Activated CD8-positive, alpha-beta T cell treated with anti-CD3 and anti-CD28 coated beads, Interleukin-2, amount 10 ng/mL, durations not matched to agents 7 days and 5 days (primary cell): ENCODE data around the gene EDRF1. TPM values are rescaled to one million over a fixed set of nuclear protein-coding genes. Genes with fewer than 3 reads are reported as not detected.

ENCODE experiments used
- ATAC-seq: fragments of 150-1000 bp; cut with Tn5 transposase; one replicate; pipeline ENCODE4 v1.10.0; 2021; ENCODE audit warnings: moderate library complexity
- CTCF ChIA-PET: fragments of 350-600 bp; sonication (Branson Sonifier 250); formaldehyde crosslinking; loops from one replicate; lab custom pipeline; 2021; ENCODE audit warnings: antibody characterized with exemption; lab: Charles Lee
- POLR2A ChIA-PET: fragments of 350-600 bp; sonication (Branson Sonifier 250); formaldehyde crosslinking; loops from one replicate; lab custom pipeline; 2021; ENCODE audit warnings: antibody characterized with exemption; lab: Charles Lee
- DNase-seq: peaks from one replicate; pipeline ENCODE4 v3.0.0-alpha.2; 2020
- H3K27ac Mint-ChIP-seq: one replicate; pipeline ENCODE4 v1.8.0; 2021; ENCODE audit warnings: mild to moderate bottlenecking, mixed read lengths
- H3K27me3 Mint-ChIP-seq: one replicate; pipeline ENCODE4 v1.8.0; 2021; ENCODE audit warnings: low read depth, mixed read lengths
- H3K36me3 Mint-ChIP-seq: one replicate; pipeline ENCODE4 v1.8.0; 2021; ENCODE audit warnings: low read depth, mixed read lengths
- H3K4me1 Mint-ChIP-seq: one replicate; pipeline ENCODE4 v1.8.0; 2021; ENCODE audit warnings: low read depth, mixed read lengths
- H3K4me3 Mint-ChIP-seq: one replicate; pipeline ENCODE4 v1.8.0; 2021; ENCODE audit warnings: mild to moderate bottlenecking, mixed read lengths
- H3K9me3 Mint-ChIP-seq: one replicate; pipeline ENCODE4 v1.8.0; 2022; ENCODE audit warnings: mixed read lengths; ENCODE audit not compliant: insufficient read depth
- total RNA-seq, 2 experiments: library from RNA; stranded (reverse); gene quantifications; one replicate each; pipeline ENCODE4 v1.2.3, GENCODE V29; 2021

Gene EDRF1
- total RNA-seq, 2 experiments from 2014 or later = 33.7 to 34.1 TPM

DNA sequence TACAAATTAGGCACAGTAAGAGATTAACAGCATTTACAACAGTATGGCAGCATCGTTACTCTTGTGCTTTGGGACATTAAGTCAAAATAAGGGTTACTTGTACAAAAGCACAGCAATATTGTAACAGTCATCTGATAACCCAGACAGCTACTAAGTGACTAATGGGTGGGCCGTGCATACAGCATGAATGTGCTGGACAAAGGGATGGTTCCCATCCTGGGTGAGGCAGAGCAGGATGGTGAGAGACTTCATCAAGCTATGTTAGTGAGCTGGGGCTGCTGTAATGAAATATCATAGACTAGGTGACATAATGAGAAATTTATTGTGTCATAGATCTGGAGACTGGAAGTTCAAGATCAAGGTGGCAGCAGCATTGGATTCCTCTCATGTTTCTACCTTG is 25.4 kb downstream of the EDRF1 start:
- no peaks in the 10 kb centered on the region for H3K9me3 Mint-ChIP-seq
- H3K36me3 Mint-ChIP-seq = peaks cover 76% of the 10 kb centered on the region
- no peaks in the 10 kb centered on the region for H3K27me3 Mint-ChIP-seq
- ATAC-seq (no peak), DNase-seq (no peak)
- no peak overlapping the region for H3K4me3 Mint-ChIP-seq
- no peak overlapping the region for H3K27ac Mint-ChIP-seq
- H3K4me1 Mint-ChIP-seq = peaks cover 7% of the 10 kb centered on the region
- POLR2A ChIA-PET = no interaction called here
- CTCF ChIA-PET = no interaction called here

DNA sequence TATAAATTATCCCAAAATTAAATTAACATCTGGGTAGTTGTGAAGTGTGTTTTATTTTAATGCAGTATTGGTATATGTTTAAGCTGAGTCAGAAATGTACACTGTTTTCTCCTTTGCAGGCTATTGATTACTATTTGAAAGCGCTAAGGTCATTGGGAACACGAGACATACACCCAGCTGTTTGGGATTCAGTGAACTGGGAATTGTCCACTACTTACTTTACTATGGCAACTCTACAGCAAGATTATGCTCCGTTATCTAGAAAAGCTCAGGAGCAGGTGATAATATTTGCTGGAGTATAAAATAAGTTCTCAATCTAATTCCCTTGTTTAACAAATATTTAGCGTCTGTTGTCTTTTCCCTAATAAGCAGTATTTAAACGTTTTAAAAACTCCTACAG is 27.9 kb downstream of the EDRF1 start:
- H3K4me3 Mint-ChIP-seq = no peak overlapping the region
- no peak overlapping the region for H3K27ac Mint-ChIP-seq
- no peaks in the 10 kb centered on the region for H3K9me3 Mint-ChIP-seq
- peaks cover 71% of the 10 kb centered on the region for H3K36me3 Mint-ChIP-seq
- CTCF ChIA-PET = no interaction called here
- H3K4me1 Mint-ChIP-seq = peaks cover 7% of the 10 kb centered on the region
- POLR2A ChIA-PET = interaction anchor here (0.9 kb wide), 1 partner anchor 28 kb away, joined by 3 read pairs; the partner anchor contains the start of gene EDRF1
- no peaks in the 10 kb centered on the region for H3K27me3 Mint-ChIP-seq
- ATAC-seq (no peak), DNase-seq (no peak)

DNA sequence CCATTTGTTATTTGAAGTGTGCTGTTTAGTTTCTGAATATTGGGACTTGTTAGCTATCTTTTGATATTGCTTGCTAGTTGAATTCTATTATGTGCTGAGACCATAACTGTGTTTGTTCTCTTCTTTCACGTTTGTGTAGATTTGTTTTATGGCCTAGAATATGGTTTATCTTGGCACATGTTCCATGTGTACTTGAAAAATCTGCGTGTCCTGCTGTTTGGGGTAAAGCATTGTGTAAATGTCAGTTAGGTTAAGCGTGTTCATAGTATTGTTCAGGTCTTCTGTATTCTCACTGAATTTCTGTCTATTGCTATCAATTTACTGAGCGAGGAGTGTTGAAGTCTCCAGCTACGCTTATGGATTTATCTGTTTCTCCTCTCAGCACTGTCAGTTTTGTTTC is 36.7 kb downstream of the EDRF1 start:
- Mint-ChIP-seq H3K4me3 (no peak overlapping the region), H3K9me3 (no peaks in the 10 kb centered on the region), H3K36me3 (peaks cover 60% of the 10 kb centered on the region), H3K27me3 (no peaks in the 10 kb centered on the region), H3K27ac (no peak overlapping the region), H3K4me1 (no peaks in the 10 kb centered on the region)
- DNase-seq (no peak), ATAC-seq (no peak)
- CTCF ChIA-PET = no interaction called here
- POLR2A ChIA-PET = interaction anchor here (0.6 kb wide), 1 partner anchor 1324 kb away, joined by 3 read pairs; no protein-coding TSS in a partner anchor

DNA sequence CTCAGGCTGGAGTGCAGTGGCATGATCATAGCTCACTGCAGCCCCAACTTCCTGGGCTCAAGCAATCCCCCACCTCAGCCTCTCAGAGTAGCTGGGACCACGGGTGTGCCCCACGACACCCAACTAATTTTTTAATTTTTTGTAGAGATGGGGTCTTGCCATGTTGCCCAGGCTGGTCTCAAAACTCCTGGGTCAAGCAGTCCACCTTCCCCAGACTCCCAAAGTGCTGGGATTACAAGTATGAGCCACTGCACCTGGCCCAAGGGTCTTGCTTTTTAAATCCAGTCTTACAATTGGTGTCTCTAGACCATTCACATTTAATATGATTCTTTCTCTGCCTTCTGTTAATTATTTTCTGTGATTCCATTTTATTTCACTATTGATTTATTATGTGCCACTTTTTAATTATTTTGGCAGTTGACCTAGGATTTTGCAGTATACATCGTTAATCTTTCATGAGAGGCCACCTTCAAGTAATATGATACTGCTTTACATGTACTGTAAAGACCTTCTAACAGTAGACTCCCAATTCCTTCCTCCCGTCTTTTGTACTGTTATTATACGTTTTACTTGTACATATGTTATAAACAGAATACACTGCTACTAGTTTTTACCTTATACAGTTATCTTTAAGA is 37.5 kb downstream of the EDRF1 start:
- no peaks in the 10 kb centered on the region for H3K27me3 Mint-ChIP-seq
- H3K36me3 Mint-ChIP-seq = peaks cover 64% of the 10 kb centered on the region
- DNase-seq (no peak), ATAC-seq (no peak)
- H3K27ac Mint-ChIP-seq = no peak overlapping the region
- no peaks in the 10 kb centered on the region for H3K9me3 Mint-ChIP-seq
- H3K4me3 Mint-ChIP-seq = no peak overlapping the region
- ChIA-PET POLR2A (no interaction called here), CTCF (no interaction called here)
- H3K4me1 Mint-ChIP-seq = no peaks in the 10 kb centered on the region

DNA sequence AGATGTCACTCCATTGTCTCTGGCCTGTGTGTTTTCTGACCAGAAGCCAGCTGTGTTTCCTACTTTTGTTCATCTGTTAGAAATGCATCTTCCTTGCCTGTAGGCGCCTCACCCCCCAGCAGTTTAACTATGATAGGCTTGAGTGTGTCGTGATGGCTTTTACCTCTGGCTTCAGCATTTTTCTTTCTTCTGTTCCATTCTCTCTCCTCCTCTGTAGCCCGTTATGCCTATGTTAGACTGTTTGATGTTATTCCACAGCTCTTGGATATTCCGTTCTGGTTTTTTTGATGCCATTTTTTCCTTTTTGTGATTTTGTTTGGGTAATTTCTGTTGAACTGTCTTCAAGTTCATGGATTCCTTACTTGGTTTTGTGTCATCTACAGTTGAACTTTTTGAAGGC is 38.2 kb downstream of the EDRF1 start:
- DNase-seq (no peak), ATAC-seq (no peak)
- Mint-ChIP-seq H3K36me3 (peaks cover 66% of the 10 kb centered on the region), H3K27me3 (no peaks in the 10 kb centered on the region), H3K27ac (no peak overlapping the region), H3K9me3 (no peaks in the 10 kb centered on the region), H3K4me3 (no peak overlapping the region), H3K4me1 (no peaks in the 10 kb centered on the region)
- ChIA-PET POLR2A (no interaction called here), CTCF (interaction anchor here (0.9 kb wide), 1 partner anchor 34 kb away, joined by 3 read pairs; no protein-coding TSS in a partner anchor)

DNA sequence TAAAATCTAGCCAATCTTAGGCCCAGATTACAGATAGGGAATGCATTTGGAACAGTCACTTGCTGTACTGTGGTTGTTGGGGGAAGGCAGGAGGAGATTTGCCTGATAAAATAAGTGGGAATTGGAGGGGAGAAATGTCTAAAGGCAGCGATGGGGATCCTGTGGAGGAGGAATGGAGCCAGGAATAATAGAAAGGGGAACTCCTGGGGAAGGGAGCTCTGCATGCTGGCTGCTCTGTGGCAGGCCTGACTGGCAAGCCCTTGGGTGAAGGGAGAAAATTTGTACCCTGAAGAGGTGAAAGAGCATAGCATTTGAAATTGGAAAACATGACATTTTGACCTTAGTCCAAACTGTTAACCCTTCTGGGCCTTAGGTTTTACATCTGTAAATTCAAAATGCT is 42.5 kb downstream of the EDRF1 start:
- ATAC-seq (no peak), DNase-seq (no peak)
- ChIA-PET POLR2A (no interaction called here), CTCF (no interaction called here)
- no peaks in the 10 kb centered on the region for H3K9me3 Mint-ChIP-seq
- no peak overlapping the region for H3K4me3 Mint-ChIP-seq
- no peak overlapping the region for H3K27ac Mint-ChIP-seq
- H3K4me1 Mint-ChIP-seq = no peaks in the 10 kb centered on the region
- H3K27me3 Mint-ChIP-seq = no peaks in the 10 kb centered on the region
- H3K36me3 Mint-ChIP-seq = peaks cover 68% of the 10 kb centered on the region

DNA sequence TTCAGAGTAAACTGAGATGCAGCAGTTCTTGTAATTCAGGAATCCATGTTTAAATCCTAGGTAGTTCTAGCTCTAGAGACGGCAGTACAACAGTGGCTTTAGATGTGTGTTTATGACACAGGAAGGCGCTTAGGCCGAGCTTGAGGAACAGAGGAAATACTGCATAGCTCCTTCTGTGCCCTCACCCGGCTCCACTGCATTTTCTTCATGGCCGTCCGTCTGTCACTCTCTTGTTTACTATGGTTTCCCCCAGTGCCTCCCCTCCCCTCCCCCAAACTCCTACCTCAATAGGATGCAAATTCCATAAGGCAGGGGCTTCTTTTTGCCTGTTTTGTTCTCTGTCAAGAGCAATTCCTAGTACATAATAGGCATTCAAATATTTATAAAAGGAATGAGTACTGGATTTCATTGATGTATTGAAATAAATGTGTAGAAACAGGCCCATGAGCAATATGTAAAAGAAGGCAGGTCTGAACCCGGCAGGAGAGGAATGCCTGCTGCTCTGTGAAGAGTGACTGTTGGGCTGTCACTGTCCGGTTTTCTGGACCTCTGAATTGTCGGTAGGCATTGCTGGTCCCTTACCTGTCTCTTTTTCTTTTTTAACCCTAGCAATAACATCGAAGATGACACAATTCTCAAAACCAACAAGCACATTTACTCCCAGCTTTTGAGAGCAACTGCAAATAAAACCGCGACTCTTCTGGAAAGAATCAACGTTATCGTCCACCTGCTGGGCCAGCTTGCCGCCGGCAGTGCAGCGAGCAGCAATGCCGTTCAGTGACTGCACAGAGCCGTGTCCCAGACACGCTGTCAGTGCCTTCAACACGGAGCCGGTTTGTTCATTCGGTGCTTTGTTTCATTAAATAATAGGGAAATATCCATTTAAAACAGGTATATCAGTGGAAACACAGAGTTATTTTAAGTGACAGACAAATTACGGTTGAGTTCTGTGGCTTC is 43.5 kb downstream of the EDRF1 start:
- ChIA-PET CTCF (no interaction called here), POLR2A (no interaction called here)
- Mint-ChIP-seq H3K4me3 (no peak overlapping the region), H3K9me3 (no peaks in the 10 kb centered on the region), H3K36me3 (peaks cover 58% of the 10 kb centered on the region), H3K4me1 (no peaks in the 10 kb centered on the region), H3K27me3 (no peaks in the 10 kb centered on the region), H3K27ac (no peak overlapping the region)
- ATAC-seq = no peak
- DNase-seq = no peak

DNA sequence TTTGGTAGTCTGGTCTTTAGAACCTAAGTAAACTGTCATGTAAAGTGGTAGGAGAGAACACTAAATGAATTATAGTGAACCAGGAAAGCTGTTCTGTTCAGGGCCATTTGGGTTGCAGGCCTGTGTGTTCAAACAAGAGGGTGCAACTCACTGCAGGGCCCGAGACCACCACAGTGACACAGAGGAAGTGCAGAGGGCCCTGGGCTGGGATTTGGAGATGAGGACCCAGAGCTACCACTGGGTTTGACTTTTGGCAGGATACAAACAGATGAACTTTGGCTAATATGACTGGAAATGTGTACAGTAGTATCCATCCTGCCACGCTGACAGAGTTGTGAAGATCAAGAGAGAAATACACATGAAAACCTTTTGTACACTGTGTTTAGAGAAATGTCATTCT is 46.3 kb downstream of the EDRF1 start:
- ChIA-PET POLR2A (interaction anchor here (0.6 kb wide), 1 partner anchor 936 kb away, joined by 4 read pairs; no protein-coding TSS in a partner anchor), CTCF (no interaction called here)
- no peak for DNase-seq
- Mint-ChIP-seq H3K4me1 (no peaks in the 10 kb centered on the region), H3K36me3 (peaks cover 42% of the 10 kb centered on the region), H3K9me3 (no peaks in the 10 kb centered on the region), H3K27ac (no peak overlapping the region), H3K27me3 (no peaks in the 10 kb centered on the region), H3K4me3 (no peak overlapping the region)
- no peak for ATAC-seq

DNA sequence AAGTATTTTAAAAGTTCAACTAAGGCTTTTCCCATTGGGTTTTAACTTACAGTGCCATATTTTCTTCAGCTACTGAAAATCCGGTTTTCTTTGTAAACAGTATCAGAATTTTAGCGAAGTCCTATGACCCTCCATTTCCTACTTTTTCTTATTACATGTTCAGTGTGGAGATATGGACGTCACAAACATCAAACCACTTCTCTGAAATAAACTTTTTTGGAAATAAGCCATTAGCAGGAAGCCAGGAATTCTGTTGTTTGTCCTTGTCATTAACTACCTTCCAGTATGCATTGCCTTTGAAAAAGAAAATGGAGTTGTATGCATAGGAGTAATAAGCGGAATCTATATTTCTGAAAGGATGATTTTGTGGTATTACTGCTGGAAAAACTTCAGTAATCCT is 47.0 kb downstream of the EDRF1 start:
- H3K4me3 Mint-ChIP-seq = no peak overlapping the region
- H3K9me3 Mint-ChIP-seq = no peaks in the 10 kb centered on the region
- H3K4me1 Mint-ChIP-seq = no peaks in the 10 kb centered on the region
- ChIA-PET CTCF (no interaction called here), POLR2A (no interaction called here)
- no peak for ATAC-seq
- no peak for DNase-seq
- H3K36me3 Mint-ChIP-seq = peaks cover 37% of the 10 kb centered on the region
- H3K27me3 Mint-ChIP-seq = no peaks in the 10 kb centered on the region
- H3K27ac Mint-ChIP-seq = no peak overlapping the region

DNA sequence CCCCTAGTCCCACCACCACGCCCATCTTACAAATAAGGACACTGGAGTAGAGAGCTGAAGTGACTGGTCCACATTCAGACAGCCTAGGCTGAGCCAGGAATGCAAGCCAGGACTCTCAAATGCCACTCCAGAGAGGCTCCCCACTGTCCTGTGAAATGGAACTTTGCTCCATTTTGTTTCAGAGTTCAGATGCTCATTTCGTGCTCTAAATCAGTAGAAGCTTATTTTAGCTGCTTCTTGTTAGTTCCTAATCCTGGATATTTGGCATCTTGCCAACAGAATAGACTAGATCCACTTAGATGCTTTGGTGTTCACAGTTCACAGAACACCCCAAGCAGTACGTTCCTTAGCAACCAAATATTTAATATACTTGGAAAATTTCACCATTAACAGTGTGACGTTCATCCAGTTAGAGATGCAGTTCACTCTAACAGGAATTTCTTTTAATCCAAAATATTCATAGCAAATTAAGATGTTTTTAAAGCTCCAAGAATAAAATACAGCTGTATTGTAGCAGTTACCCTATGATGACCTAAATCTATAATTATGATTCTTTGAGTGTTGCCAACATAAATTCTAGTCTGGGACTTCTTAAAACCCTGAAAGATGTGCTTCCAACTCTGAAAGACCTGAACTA is 48.8 kb downstream of the EDRF1 start:
- no peak for ATAC-seq
- POLR2A ChIA-PET = no interaction called here
- H3K9me3 Mint-ChIP-seq = no peaks in the 10 kb centered on the region
- no peak overlapping the region for H3K4me3 Mint-ChIP-seq
- no peaks in the 10 kb centered on the region for H3K27me3 Mint-ChIP-seq
- CTCF ChIA-PET = interaction anchor here (1.4 kb wide), 1 partner anchor 55 kb away, joined by 3 read pairs; the partner anchor contains the start of genes BCCIP and UROS
- peaks cover 27% of the 10 kb centered on the region for H3K36me3 Mint-ChIP-seq
- H3K27ac Mint-ChIP-seq = no peak overlapping the region
- no peak for DNase-seq
- H3K4me1 Mint-ChIP-seq = no peaks in the 10 kb centered on the region

DNA sequence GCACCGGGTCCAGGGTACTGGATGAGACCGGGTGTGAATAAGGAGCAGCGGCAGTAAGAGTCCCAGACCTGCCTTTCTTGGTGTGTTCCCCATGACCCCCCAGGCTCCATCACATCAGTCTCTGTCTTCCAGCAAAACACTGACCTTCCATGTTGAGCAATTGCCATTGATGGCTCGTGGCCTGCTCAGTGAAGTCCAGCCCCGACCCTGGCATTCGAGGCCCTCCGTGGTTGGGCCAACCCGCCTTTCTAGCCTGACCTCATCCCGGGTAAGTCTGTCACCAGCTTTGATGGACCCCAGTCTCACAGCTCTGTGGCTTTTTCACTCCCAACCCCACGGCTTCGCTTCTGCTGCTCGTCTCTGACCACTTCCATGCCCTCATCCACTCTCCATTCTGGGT is 49.7 kb downstream of the EDRF1 start:
- POLR2A ChIA-PET = no interaction called here
- Mint-ChIP-seq H3K4me1 (no peaks in the 10 kb centered on the region), H3K27ac (no peak overlapping the region), H3K27me3 (no peaks in the 10 kb centered on the region), H3K4me3 (no peak overlapping the region), H3K9me3 (no peaks in the 10 kb centered on the region), H3K36me3 (peaks cover 20% of the 10 kb centered on the region)
- ATAC-seq (no peak), DNase-seq (no peak)
- CTCF ChIA-PET = interaction anchor here (1.4 kb wide), 1 partner anchor 54 kb away, joined by 3 read pairs; the partner anchor contains the start of genes BCCIP and UROS

DNA sequence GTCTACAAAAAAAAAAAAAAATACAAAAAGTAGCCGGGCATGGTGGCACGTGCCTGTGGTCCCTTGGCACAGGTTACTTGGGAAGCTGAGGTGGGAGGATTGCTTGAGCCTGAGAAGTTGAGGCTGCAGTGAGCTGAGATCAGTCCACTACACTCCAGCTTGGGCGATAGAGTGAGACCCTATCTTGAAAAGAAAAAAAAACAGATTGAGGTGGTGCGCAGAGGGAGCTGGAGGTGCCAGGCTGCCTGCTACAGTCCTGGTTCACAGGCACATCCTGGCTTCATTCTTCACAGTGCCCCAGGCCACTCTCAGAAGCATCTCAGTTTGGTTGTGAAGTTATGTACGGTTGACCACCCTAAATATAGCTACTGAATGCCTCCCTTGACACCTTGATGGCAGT is 51.3 kb downstream of the EDRF1 start:
- POLR2A ChIA-PET = no interaction called here
- DNase-seq (no peak), ATAC-seq (no peak)
- no peaks in the 10 kb centered on the region for H3K4me1 Mint-ChIP-seq
- H3K36me3 Mint-ChIP-seq = peaks cover 6% of the 10 kb centered on the region
- no peaks in the 10 kb centered on the region for H3K27me3 Mint-ChIP-seq
- CTCF ChIA-PET = no interaction called here
- no peaks in the 10 kb centered on the region for H3K9me3 Mint-ChIP-seq
- H3K4me3 Mint-ChIP-seq = no peak overlapping the region
- H3K27ac Mint-ChIP-seq = no peak overlapping the region
